DND-41 (cell line): ENCODE measurements around the gene SERGEF.

Experiments used
- ATAC-seq: fragments of 200-7000 bp; cut with Tn5 transposase; 3 replicates; pipeline ENCODE4 v1.9.1; 2021; ENCODE audit warnings: low read depth; ENCODE audit not compliant: insufficient read depth
- DNase-seq: peaks from one replicate; pipeline ENCODE4 v3.0.0-alpha.2; 2020
- H2AFZ ChIP-seq: 2 replicates; pipeline ENCODE4 v1.6.0; 2012; ENCODE audit warnings: low read depth, low read length
- H3K27ac ChIP-seq: 2 replicates; pipeline ENCODE4 v1.5.1; 2012; ENCODE audit warnings: low read length, inconsistent platforms
- H3K27me3 ChIP-seq: fragments of 200-600 bp; sonication (generic); 2 replicates; pipeline ENCODE4 v1.6.0; 2012; ENCODE audit warnings: low read length, mild to moderate bottlenecking, inconsistent platforms; ENCODE audit not compliant: insufficient read depth, poor library complexity
- H3K36me3 ChIP-seq: 2 replicates; pipeline ENCODE4 v1.5.1; 2012; ENCODE audit warnings: low read length, inconsistent platforms; ENCODE audit not compliant: insufficient read depth
- H3K4me1 ChIP-seq: 2 replicates; pipeline ENCODE4 v1.5.1; 2012; ENCODE audit warnings: mild to moderate bottlenecking, low read length; ENCODE audit not compliant: insufficient read depth
- H3K4me2 ChIP-seq: 2 replicates; pipeline ENCODE4 v1.6.0; 2012; ENCODE audit warnings: mild to moderate bottlenecking, moderate library complexity, low read length, inconsistent platforms; ENCODE audit not compliant: insufficient read depth
- H3K4me3 ChIP-seq, 2 experiments: fragments of 200-600 bp in 1 of 2; shearing (Covaris generic) in 1 of 2; 2 replicates each; pipeline ENCODE4 v1.5.1; 2012 to 2016; ENCODE audit warnings: inconsistent platforms in 2 of 2, low read length in 2 of 2, mild to moderate bottlenecking in 2 of 2, low read depth in 1 of 2, moderate library complexity in 1 of 2
- H3K79me2 ChIP-seq: 2 replicates; pipeline ENCODE4 v1.6.0; 2012; ENCODE audit warnings: low read length, inconsistent platforms; ENCODE audit not compliant: insufficient read depth
- H3K9ac ChIP-seq: 2 replicates; pipeline ENCODE4 v1.6.0; 2012; ENCODE audit warnings: low read depth, mild to moderate bottlenecking, inconsistent platforms, low read length, moderate library complexity
- H3K9me3 ChIP-seq: 2 replicates; pipeline ENCODE4 v1.5.1; 2012; ENCODE audit warnings: low read length, moderate library complexity, mild to moderate bottlenecking, inconsistent platforms; ENCODE audit not compliant: insufficient read depth, severe bottlenecking
- H4K20me1 ChIP-seq: 2 replicates; pipeline ENCODE4 v1.6.0; 2012; ENCODE audit warnings: low read length; ENCODE audit not compliant: insufficient read depth
- CTCF ChIP-seq: IDR thresholded peaks from 2 replicates; pipeline ENCODE4 v1.5.1; 2012; ENCODE audit warnings: borderline replicate concordance, low read length, moderate library complexity, mild to moderate bottlenecking; ENCODE audit not compliant: poor library complexity, severe bottlenecking; ENCODE audit errors: extremely low read depth
- EZH2 ChIP-seq: IDR thresholded peaks from 3 replicates; pipeline ENCODE4 v1.6.1; 2012; ENCODE audit warnings: borderline replicate concordance, low read depth, mild to moderate bottlenecking, moderate library complexity, low read length, inconsistent platforms; ENCODE audit not compliant: severe bottlenecking

SERGEF gene

GRCh38 chr11:17951685-17952388 lies 61.0 kb downstream of the SERGEF start:
- no peaks in the 10 kb centered on the region for H3K4me1 ChIP-seq
- H3K9me3 ChIP-seq, result no peaks in the 10 kb centered on the region
- H3K27ac ChIP-seq, result no peak overlapping the region
- DNase-seq, result no peak
- H2AFZ ChIP-seq, result no peak overlapping the region
- no peak overlapping the region for H3K4me2 ChIP-seq
- no peaks in the 10 kb centered on the region for H3K79me2 ChIP-seq
- peaks cover 60% of the 10 kb centered on the region for H3K36me3 ChIP-seq
- 0 out of 2 replicates have a peak, but pooled peaks cover 3% of the 10 kb centered on the region for H4K20me1 ChIP-seq
- TF ChIP-seq CTCF (no peak), EZH2 (no peak)
- no peaks in the 10 kb centered on the region for H3K27me3 ChIP-seq
- ATAC-seq, result no peak
- H3K9ac ChIP-seq, result no peak overlapping the region
- no peak overlapping the region for H3K4me3 ChIP-seq

- DNase-seq, result no peak
- no peak overlapping the region for H3K9ac ChIP-seq
- TF ChIP-seq CTCF, result no peak
- TF ChIP-seq EZH2, result no peak
- no peak overlapping the region for H2AFZ ChIP-seq
- ATAC-seq, result no peak
- H3K27me3 ChIP-seq, result no peaks in the 10 kb centered on the region
- no peaks in the 10 kb centered on the region for H3K9me3 ChIP-seq
- H3K36me3 ChIP-seq, result peaks cover 49% of the 10 kb centered on the region
- H4K20me1 ChIP-seq, result 0 out of 2 replicates have a peak, but pooled peaks cover 3% of the 10 kb centered on the region
- H3K79me2 ChIP-seq, result no peaks in the 10 kb centered on the region
- no peak overlapping the region for H3K27ac ChIP-seq
- H3K4me1 ChIP-seq, result no peaks in the 10 kb centered on the region
- H3K4me2 ChIP-seq, result no peak overlapping the region
- H3K4me3 ChIP-seq, result no peak overlapping the region
These were observed 62.2 kb downstream of the SERGEF start for GRCh38 chr11:17950644-17951043.

GRCh38 chr11:17948296-17948695 lies 64.6 kb downstream of the SERGEF start:
- H3K27me3 ChIP-seq, result no peaks in the 10 kb centered on the region
- peaks cover 3% of the 10 kb centered on the region for H3K9me3 ChIP-seq
- H3K36me3 ChIP-seq, result peaks cover 27% of the 10 kb centered on the region; the same call in 1 of the 2 replicates
- no peaks in the 10 kb centered on the region for H3K79me2 ChIP-seq
- H3K4me1 ChIP-seq, result no peaks in the 10 kb centered on the region
- H3K4me3 ChIP-seq, result no peak overlapping the region
- no peak overlapping the region for H3K9ac ChIP-seq
- no peak overlapping the region for H3K27ac ChIP-seq
- ATAC-seq (no peak), DNase-seq (no peak)
- no peaks in the 10 kb centered on the region for H4K20me1 ChIP-seq
- no peak for TF ChIP-seq EZH2
- no peak for TF ChIP-seq CTCF
- H2AFZ ChIP-seq, result no peak overlapping the region
- H3K4me2 ChIP-seq, result no peak overlapping the region
